HG03521 (cell line): Measurements from ENCODE around the gene AREL1.

Source experiments
- ATAC-seq: cut with Tn5 transposase; IDR thresholded peaks from one replicate; pipeline ENCODE4 v1.9.1; 2021; ENCODE audit warnings: mild to moderate bottlenecking, moderate library complexity; ENCODE audit not compliant: unreplicated experiment

AREL1 gene

DNA sequence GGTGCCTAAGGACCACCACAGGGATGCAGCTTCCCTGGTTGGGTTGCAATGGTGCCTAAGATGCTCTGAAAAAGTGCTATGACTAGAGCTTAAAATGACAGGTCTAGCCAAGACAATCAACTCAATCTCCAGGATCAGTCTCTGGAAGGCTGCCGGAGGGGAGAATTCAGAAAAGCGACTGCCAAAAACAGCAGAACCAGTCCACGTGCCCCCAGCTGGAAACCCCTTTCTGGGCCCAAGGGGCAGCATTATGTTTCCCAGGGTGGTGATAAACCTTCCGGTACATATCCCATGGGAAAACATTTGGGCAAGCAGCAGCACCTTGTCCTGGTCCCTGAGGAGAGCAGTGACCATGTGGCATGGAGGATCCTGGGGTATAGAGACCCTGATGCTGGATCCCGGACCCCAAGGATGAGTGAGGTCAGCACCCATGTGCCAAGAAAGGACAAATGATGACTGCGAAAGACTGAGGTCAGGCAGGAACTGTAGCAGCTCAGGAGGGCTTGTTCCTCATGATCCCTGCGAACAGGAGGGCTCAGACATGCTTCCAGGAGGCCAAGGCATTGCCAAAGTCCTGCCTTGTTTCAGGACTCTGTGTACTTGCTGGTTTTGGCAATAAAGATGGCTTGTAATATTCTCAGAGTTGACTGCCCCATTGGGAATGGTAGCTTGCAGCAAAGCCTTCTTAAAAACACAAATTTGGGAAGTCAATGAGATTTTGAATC lies 51.0 kb downstream of the AREL1 start:
- no peak for ATAC-seq

DNA sequence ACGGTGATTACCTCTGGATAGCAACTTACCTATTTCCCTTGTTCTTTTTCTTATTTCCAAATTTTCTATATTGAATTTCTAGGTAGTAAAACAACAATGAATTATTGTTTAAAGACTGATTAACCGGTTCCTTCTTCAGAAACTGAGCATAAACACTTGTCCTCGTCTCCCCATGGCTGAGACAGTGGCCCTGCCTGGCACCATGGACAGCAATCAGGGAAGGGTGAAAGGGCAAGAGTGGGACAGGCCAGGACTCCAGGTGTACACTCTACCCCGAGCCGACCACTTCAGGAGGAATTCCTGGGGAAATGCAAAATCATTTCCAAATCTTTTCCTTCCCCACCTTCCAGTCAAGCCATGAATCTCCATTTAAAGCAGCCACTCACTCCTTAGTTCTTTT lies 52.0 kb downstream of the AREL1 start:
- ATAC-seq: no peak

DNA sequence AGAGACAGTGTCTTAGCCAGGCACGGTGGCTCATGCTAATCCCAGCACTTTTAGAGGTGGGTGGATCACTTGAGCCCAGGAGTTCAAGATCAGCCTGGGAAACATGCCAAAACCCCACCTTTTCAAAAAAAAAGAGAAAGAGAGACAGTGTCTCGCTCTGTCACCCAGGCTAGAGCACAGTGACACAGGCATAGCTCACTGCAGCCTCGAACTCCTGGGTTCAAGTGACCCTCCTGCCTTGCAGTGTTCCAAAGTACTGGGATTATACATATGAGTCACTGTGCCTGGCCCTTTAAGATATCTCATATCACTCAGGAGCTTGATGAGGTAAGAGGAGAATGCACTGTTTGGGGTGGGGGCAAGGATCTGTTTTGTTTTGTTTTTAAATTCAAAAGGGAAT lies 52.7 kb downstream of the AREL1 start:
- ATAC-seq: no peak

DNA sequence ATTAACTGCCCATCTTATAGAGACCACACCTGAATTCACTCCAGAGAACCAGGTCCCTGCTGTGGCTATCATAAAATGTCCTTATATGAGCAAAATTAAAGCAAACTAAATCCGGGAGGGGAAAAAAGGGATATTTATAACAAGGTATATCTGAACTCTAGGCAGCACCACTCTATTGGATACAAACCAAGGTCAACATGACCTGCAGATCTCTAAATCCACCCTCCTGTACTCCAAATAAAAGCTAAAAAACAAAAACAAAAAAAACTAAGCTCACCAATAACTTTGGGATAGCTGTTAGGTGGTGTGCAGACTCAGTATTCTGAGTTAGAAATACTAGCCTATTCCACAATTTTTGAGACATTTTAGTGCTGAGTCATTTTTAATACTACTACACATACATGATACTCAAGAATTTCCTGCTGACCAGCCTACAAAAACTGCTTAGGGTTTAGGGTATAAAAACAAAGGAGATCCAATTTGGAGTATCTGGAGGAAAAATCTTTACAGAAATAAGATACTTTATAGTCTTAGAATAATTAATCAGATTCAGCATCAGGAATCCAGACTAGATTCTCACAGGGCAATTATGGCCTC lies 54.2 kb downstream of the AREL1 start:
- no peak for ATAC-seq

DNA sequence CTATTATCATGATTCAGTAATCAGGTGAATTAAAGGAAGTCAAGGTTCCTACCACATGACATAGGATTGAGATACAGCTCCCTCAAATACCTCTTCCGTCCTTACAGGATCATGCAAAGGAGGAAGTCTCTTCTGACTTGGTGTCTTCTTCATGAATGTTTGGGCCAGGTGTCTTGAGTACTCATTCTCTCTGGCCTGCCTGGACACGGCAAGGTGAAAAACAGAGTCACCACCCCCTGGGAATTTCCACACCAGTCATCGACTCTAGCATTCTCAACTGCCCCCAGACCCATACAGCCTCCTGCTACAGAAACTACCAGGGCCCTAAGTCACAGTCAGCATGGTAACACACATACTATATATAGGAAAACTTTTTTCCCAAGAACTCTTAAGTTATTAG lies 55.9 kb downstream of the AREL1 start:
- ATAC-seq: no peak

DNA sequence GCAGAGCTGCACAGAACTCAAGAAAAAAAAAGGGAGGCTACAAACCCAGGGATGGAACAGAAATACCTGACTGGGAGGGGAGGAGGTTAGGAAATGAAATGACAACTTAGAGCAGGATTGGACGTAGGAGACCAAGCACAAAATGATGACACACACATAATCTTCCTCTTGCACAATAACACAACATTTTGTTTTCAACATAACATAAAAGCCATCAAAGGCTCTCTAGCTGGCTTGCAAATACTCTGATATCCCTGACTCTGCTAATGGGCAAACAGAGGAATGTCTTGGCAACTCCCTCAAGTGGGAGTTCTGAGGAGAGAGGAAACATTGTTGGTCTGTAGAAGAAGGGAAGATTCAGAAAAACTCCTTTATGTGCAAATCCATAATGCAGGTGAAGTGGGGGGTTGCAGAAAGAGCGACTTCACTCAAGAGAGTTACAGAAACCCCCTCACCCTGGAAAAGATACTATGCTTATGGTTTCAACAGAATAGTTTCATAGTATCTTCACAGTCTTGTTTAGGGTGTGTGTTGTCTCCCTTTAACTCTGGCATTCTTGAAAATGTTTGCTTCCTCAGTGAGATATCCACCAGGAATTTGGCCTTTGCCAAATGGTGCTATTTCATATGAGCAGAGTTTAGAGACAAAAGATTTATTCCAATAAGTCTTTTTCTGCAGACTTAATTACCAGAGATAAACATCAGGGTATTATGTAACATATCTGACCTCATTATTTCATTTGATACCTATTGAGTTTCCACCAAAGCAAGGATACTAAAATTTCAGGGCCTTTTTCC lies 57.1 kb downstream of the AREL1 start:
- no peak for ATAC-seq

DNA sequence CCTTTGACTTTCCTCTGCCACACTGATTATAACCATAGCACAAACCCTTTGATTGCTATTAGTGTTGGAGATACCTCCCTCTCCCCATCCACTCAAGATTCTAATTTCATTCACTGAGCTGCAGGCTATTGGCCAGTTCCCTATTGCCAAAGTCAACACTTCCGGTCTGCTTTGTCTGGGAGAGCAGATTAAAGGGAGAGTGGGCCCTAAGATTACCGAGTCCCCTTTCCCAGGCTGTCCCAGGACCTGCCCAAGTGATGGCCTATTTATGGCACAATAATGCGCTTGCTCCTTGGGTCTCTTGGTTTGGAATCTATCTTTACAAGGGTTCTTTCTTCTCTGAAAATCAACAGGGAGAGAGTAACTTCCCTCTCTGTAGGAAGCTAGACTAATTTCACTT lies 57.9 kb downstream of the AREL1 start:
- ATAC-seq: no peak

DNA sequence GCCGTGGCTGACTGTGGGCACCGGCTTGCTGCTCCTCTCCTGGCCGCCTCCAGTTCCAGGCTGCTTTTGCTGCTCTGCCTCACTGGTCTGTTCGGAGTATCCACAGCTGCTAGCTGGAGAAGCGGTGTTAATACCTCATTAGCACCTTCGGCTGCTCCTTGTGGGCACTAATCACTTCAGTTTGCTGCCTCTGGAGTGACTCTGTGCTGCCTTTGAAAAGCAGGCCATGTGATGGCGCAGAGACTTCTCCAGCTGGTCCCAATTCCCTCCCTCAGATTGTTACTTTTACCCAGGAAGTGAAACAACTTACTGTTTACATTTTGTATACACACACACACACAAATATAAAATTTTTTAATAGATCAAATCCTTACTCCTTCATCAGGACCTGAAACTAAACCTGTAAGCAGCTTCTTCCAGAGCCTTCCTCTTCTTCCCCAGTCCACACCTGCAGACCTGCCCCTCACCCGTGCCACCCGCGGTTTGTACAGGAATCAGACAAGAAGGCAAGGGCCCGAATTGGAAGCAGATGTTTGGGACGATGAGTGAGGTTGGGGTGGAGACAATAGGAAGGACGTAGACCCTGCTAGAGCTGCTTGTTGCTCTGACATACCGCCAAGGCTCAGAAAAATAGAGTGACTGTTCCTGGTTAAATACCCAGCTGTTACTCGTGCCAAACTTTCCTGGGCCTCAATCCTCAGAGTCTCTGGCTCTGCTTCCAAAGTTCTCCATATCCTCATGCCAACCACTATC lies 59.3 kb downstream of the AREL1 start:
- ATAC-seq: no peak

DNA sequence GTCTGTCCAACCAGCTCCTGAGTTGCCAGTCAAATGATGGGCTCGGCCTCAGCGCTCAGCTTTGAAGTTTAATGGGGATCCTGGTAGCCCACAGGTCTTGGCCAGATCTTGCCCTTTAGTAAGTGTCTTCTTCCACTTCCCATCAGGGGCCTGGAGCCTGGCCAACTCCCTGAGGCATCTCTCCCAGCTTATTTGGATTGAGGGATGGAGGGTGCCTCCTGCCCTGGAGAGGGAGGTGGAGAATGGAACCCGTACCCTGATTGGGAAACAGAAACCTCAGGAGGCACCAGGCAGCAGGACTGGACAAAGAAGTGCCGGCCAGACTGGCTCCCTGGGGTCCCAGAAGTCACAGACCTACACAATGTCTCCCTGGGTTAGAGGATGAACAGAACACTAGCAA lies 60.3 kb downstream of the AREL1 start:
- ATAC-seq: no peak

DNA sequence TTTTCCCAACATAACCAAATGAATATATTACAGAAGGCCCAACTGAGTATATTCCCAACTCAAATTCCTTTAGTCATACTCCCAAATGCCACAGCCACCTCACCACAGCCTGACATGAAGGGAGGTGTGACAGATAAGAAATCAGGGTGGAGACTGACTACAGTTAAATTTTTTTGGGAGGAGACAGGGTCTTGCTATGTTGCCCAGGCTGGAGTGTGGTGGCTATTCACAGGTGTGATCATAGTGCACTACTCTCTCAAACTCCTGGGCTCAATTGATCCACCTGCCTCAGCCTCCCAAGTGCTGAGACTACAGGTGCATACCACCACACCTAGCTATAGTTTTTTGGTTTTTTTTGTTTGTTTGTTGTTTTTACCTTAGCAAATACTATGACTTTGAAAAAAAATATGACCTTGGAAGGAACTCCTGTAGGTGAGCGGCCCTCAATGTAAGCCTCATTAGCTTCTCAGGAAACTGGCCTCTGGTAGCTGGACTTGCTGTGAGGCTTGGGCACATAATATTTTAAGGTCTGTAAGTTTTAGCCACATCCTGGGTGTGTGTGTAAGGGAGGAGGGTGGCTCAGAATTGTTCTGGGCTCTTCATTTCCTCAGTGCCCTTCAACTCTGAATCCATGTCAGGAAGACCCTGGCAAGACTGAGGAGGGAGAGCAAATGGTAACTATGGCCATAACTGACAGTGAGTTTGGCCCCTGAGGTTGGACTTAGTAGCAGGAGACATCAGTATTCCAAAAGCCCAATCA lies 61.8 kb downstream of the AREL1 start:
- no peak for ATAC-seq

DNA sequence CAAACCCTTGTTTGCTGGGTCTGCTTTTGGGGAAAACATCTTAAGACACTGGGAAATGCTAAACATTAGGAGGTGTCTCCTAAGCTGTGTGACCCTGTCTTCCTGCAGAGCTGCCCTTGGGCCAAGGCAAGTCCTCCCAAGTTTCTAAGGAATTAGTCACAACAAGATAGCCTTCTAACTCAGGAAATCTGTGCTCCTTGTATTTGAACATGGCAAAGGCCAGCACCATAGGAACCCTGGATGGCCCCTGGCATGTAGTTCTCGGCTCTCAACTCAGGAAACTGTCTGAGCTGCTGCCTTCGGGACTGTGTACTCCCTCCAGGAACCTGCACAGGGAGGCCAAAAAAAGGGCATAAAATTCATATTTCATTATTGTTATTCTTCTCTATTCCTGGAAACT lies 63.2 kb downstream of the AREL1 start:
- ATAC-seq: no peak

DNA sequence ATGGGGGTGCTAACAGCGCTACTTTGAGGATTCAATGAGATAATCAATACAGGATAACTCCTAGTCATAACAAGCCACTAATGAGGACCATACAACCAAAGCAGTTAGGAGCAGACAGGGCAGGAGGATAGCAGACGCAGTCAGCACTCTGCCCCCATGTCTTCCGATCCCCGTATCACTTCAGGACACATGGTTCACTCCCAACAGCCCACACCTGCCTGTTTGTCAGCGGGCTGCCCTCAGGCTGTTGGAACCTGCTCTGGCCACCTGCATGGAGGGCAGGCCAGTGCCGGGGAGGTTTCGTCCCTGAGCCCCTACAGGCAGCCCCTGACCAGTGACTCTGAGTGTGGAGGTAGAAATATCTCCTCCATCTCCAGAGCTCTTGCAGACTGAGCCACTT lies 63.7 kb downstream of the AREL1 start:
- no peak for ATAC-seq

DNA sequence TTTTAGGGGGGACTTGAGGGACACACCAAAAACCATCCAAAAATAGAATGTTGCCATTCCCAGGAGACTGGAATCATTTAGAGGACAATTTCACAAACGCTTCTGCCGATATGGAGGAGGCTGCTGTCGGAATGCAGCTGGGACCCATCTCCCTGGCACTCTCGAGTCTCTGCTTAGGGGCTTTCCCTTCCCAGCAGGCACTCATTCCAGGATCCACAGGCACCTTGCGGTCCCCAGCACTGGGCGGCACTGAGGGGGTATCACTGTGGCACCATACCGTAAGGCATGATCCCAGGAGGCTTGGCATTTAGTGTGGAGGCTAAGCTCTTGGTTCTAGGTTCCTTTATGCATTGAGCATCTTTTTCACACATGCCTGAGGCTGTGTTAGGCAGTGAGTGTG lies 64.3 kb downstream of the AREL1 start:
- ATAC-seq: no peak

DNA sequence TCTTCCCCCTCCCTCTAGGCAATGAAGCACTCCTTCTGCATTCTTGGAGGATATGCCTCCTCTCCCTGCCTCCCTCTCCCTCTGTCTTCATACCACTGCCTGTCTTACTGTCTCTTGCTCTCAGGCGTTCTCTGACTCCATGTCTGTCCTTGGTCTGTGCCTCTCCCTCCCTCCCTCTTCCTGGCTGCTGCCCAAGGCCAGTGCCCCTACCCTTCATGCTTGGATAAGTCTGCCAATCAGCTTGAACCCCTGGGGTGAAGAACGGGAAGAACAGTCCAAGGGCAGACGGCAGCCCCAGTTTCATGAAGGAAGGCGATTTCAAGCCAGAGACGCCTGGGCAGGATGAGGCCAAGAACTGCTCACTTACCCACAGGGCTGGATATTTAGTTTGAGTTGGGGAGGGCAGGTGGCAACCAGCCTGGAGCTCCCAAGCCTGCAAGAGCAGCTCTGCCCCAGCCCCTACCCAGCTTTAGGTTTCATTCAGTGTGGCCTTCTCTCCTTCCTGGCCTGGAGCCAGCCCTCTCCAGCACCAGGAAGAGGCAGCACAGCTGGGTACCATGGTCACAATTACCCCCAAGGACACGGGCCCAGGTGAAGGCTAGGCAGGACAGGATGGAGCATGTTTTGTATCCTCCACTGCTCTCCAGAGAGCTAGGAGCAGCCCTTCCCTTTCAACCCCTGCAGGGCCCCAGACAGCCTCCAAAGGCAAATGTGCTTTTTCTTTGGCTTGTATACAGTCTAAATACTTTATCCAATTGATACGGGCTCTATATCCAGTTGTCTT lies 65.0 kb downstream of the AREL1 start:
- no peak for ATAC-seq

DNA sequence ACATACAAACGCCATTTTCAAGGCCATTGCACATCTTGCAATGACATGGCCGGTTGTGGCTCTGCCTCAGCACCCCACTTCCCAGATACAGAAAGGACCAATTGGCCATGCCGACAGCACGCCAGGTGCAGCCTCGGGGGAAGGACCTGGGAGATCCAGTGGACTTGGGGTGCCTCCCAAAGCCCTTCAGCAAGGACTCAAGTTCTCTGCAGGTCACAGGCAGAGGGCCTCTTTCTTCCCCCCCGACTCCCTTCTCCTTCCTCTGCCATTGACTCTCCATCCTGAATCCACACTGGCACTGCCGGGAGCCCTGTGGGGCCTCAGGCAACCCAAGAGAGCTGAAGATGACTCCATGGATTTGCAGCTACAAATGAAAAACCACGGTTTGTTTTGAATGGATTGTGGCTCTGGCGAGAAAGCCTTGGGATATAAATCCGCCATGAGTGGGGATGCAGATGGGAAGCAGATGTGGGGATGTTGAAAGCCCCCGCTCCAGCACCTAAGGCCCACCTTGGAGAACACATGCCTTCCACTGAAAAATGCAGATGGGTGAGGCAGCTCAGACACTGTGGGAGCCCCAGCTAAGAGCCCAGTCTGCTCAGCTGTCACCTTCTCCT lies 65.7 kb downstream of the AREL1 start:
- no peak for ATAC-seq

DNA sequence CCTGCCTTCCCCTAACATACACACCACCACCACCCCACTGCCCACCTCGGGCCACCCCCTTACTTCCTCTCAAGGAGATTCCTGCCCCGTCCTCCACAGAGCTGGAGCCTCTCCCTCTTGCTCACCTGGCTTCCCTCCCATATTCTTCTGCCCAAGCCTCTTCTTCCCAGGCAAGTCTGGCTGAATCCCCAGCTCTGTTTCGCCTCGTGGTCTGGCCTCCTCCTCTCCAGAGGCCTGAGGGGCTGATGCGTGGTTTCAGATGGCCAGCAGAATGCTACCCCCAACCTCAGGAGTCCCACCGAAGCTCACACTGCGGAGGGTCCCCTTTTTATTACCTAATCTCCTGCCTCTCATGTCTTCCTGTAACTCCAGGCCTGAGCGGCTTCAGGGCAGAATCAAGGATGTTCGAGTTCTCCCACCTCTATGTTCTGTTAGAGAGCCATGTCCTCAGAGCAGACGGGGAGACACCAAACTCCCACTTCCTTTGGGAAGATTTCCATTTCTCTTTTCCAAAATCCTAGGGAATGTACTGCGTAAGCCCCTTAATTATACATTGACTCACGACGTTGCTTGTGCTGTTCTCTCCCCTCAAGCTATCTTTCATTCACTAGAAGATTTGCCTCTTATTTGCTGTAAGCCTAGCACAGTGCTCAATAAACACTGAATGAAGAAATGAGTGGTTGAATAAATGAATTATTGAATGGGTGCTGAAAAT lies 67.0 kb downstream of the AREL1 start:
- ATAC-seq: no peak

DNA sequence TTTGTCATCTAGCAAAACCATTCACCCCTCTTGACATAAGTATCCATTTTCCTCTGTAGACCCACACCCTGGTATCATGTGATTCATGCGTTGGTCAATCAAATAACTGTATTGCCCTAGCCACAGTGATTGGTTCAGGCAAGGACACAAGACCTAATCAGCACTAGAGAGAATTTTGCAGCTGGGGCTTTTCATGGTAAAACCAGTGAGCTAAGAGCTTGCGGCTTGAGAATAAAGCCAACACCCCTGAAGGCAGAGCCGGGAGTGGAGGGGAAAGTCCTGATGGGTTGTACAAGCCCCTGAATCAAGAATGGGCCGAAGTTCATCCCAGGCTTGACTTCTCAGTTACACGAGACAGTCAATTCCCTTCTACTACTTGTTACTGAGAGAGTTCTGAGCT lies 67.6 kb downstream of the AREL1 start:
- ATAC-seq: no peak

DNA sequence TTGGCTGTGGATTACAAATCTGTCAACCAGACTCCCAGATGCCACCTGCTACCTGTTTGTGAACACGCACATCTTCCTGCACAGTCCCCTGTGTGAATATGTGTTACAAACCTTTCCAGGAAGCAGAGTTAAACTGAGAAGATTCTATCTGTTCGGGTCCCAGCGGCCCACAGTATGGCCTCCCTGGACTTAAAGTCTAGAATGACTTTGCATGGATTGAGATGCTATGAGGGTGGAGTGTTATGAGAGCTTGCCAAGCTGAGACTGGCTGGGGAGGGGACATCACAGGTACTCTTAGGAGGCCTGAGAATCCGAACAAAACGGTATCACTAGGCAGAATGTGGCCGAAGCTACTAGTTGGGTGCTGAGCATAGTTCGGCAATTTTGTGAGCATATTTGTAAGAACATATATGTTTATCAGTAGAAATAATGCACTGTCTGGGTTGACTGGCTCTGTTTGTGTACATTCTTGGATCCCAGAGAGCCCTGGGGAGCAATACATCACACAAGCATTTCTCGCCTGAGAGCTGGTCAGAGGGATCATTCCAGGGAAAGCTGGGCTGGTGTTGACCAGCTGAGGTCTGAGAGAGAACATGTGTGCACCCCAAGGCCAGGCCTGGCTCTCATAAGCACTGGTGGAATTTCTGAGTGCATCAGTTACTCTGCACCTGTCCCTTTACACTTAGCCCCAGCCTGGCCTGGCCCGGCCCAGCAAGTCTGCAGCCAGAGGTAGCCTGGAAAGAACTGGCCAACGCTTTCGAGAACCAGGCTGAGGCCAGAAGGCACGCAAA lies 71.1 kb downstream of the AREL1 start:
- no peak for ATAC-seq
